Hepatocyte (in vitro differentiated cells): ENCODE measurements around the gene RTN4RL1. TPM values are rescaled to one million over a fixed set of nuclear protein-coding genes. Genes with fewer than 3 reads are reported as not detected.

ENCODE experiments used
- DNase-seq: peaks from one replicate; pipeline ENCODE4 v3.0.0-alpha.2; 2016; ENCODE audit warnings: low spot score
- H2AFZ ChIP-seq: fragments of 200-600 bp; sonication (generic); 2 replicates; pipeline ENCODE4 v1.6.0; 2016; ENCODE audit warnings: antibody characterized with exemption, mild to moderate bottlenecking
- H3K27ac ChIP-seq: fragments of 200-600 bp; sonication (generic); 2 replicates; pipeline ENCODE4 v1.5.1; 2016; ENCODE audit warnings: mild to moderate bottlenecking
- H3K27me3 ChIP-seq: fragments of 200-600 bp; sonication (generic); 2 replicates; pipeline ENCODE4 v1.6.1; 2016
- H3K36me3 ChIP-seq: fragments of 200-600 bp; sonication (generic); replicated peaks from 2 replicates; pipeline ENCODE4 v1.5.1; 2016; ENCODE audit warnings: low read depth; ENCODE audit not compliant: insufficient read depth
- H3K4me1 ChIP-seq: fragments of 200-600 bp; sonication (generic); 2 replicates; pipeline ENCODE4 v1.5.1; 2016; ENCODE audit warnings: mild to moderate bottlenecking, moderate library complexity; ENCODE audit not compliant: insufficient read depth
- H3K4me2 ChIP-seq: fragments of 200-600 bp; sonication (generic); 2 replicates; pipeline ENCODE4 v1.6.0; 2016
- H3K4me3 ChIP-seq: fragments of 200-600 bp; sonication (generic); 2 replicates; pipeline ENCODE4 v1.5.1; 2016; ENCODE audit warnings: mild to moderate bottlenecking
- H3K79me2 ChIP-seq: fragments of 200-600 bp; sonication (generic); 2 replicates; pipeline ENCODE4 v1.6.0; 2017; ENCODE audit warnings: mild to moderate bottlenecking
- H3K9me2 ChIP-seq: fragments of 200-600 bp; sonication (generic); replicated peaks from 2 replicates; pipeline ENCODE4 v1.6.0; 2017; ENCODE audit warnings: mild to moderate bottlenecking; ENCODE audit not compliant: insufficient read depth
- H3K9me3 ChIP-seq: fragments of 200-600 bp; sonication (generic); 2 replicates; pipeline ENCODE4 v1.5.1; 2016; ENCODE audit warnings: low read depth, mild to moderate bottlenecking
- H4K20me1 ChIP-seq: fragments of 200-600 bp; sonication (generic); 2 replicates; pipeline ENCODE4 v1.6.0; 2016; ENCODE audit warnings: mild to moderate bottlenecking; ENCODE audit not compliant: insufficient read depth, poor library complexity, severe bottlenecking
- EZH2 ChIP-seq: fragments of 200-600 bp; sonication (generic); IDR thresholded peaks from 2 replicates; pipeline ENCODE4 v1.6.1; 2016; ENCODE audit warnings: antibody characterized with exemption, mild to moderate bottlenecking, borderline replicate concordance
- EZH2phosphoT487 ChIP-seq: fragments of 200-600 bp; sonication (generic); IDR thresholded peaks from one replicate; pipeline ENCODE4 v1.6.1; 2018; ENCODE audit warnings: antibody characterized with exemption, mild to moderate bottlenecking, low read depth, moderate library complexity; ENCODE audit not compliant: unreplicated experiment, severe bottlenecking
- WGBS: methylation state at CpG from one replicate; pipeline ENCODE4 v1.1.6; 2016; ENCODE audit warnings: low lambda C conversion rate; ENCODE audit errors: missing lambda C conversion rate; 5-methylcytosine and 5-hydroxymethylcytosine counted together
- polyA plus RNA-seq: library from polyadenylated mRNA; unstranded; fragments of >200 nt; fragmentation: Nextera tagmentation; extraction: Ambion mirVana; gene quantifications from 2 replicates; pipeline ENCODE4 v1.2.1, GENCODE V29; 2016
- total RNA-seq: library from RNA; depleted of rRNA; stranded (reverse); fragments of >200 nt; gene quantifications from 2 replicates; pipeline ENCODE4 v1.2.3, GENCODE V29; 2014
- TF ChIP-seq, protein P1 (sequence below): fragments of 200-600 bp; sonication (generic); IDR thresholded peaks from 2 replicates; pipeline ENCODE4 v1.5.1; 2016; ENCODE audit warnings: antibody characterized with exemption, mild to moderate bottlenecking; ENCODE audit not compliant: poor library complexity

RTN4RL1 gene
- total and polyA plus RNA-seq, 2 experiments from 2014 or later: 0.53 to 1.4 TPM

DNA sequence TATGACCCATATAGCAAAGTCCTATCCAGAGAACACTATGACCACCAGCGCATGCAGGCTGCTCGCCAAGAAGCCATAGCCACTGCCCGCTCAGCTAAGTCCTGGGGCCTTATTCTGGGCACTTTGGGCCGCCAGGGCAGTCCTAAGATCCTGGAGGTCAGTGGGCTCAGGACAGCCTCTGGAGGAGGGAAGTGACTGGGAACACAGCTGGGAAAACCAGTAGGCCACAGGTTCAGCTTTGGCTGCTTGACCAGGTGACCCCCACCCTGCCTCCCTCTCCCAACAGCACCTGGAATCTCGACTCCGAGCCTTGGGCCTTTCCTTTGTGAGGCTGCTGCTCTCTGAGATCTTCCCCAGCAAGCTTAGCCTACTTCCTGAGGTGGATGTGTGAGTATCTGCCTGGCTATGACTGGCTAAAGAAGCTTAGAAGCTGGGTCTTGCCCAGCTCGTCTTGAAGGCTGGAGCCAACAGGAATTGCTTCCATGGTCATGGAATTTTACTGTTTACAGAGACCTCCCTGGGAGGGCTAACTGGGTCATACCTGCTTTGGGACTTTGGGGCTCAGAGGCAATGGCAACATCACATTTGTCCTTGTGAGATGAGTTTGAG is 15.2 kb upstream of the RTN4RL1 start:
- Histone ChIP-seq H3K79me2 (peaks cover 27% of the 10 kb centered on the region), H2AFZ (no peak overlapping the region), H3K27ac (no peak overlapping the region), H3K9me2 (no peaks in the 10 kb centered on the region), H3K4me1 (peaks cover 8% of the 10 kb centered on the region), H3K4me3 (no peak overlapping the region), H3K9me3 (no peaks in the 10 kb centered on the region), H3K4me2 (no peak overlapping the region), H3K27me3 (no peaks in the 10 kb centered on the region), H3K36me3 (no peaks in the 10 kb centered on the region), H4K20me1 (no peaks in the 10 kb centered on the region)
- DNase-seq: no peak
- 95% methylated on average over 7 of the region's 7 CpGs for WGBS
- TF ChIP-seq, protein P1, sequence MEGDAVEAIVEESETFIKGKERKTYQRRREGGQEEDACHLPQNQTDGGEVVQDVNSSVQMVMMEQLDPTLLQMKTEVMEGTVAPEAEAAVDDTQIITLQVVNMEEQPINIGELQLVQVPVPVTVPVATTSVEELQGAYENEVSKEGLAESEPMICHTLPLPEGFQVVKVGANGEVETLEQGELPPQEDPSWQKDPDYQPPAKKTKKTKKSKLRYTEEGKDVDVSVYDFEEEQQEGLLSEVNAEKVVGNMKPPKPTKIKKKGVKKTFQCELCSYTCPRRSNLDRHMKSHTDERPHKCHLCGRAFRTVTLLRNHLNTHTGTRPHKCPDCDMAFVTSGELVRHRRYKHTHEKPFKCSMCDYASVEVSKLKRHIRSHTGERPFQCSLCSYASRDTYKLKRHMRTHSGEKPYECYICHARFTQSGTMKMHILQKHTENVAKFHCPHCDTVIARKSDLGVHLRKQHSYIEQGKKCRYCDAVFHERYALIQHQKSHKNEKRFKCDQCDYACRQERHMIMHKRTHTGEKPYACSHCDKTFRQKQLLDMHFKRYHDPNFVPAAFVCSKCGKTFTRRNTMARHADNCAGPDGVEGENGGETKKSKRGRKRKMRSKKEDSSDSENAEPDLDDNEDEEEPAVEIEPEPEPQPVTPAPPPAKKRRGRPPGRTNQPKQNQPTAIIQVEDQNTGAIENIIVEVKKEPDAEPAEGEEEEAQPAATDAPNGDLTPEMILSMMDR: no peak
- TF ChIP-seq EZH2phosphoT487 (no peak), EZH2 (no peak)

DNA sequence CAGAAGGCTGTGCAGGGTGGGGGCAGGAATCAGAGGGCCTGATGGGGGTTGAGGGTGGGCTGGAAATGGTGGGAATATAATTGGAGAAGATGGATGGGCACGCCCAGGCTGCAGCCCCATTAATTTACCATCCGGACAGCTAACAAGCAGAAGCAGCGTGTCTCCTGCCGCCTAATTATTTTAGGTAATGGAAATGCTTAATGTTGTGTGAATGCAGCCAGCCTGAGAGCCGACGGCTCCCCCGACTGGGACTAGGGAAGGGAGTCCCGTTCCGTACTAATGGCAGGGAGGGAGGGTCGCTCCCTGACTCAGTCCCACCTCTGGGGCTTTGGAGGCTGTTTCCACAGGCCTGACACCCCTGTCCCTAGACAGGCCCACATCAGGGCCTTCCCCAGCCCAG is 12.0 kb upstream of the RTN4RL1 start:
- TF ChIP-seq, protein P1: no peak
- no peak for TF ChIP-seq EZH2
- no peak for TF ChIP-seq EZH2phosphoT487
- Histone ChIP-seq H3K79me2 (peaks cover 5% of the 10 kb centered on the region), H4K20me1 (no peaks in the 10 kb centered on the region), H3K9me2 (no peaks in the 10 kb centered on the region), H3K27ac (no peak overlapping the region), H3K4me3 (no peak overlapping the region), H3K27me3 (no peaks in the 10 kb centered on the region), H3K9me3 (no peaks in the 10 kb centered on the region), H3K4me1 (no peaks in the 10 kb centered on the region), H2AFZ (no peak overlapping the region), H3K36me3 (no peaks in the 10 kb centered on the region), H3K4me2 (no peak overlapping the region)
- WGBS: 98% methylated on average over 10 of the region's 10 CpGs
- no peak for DNase-seq

DNA sequence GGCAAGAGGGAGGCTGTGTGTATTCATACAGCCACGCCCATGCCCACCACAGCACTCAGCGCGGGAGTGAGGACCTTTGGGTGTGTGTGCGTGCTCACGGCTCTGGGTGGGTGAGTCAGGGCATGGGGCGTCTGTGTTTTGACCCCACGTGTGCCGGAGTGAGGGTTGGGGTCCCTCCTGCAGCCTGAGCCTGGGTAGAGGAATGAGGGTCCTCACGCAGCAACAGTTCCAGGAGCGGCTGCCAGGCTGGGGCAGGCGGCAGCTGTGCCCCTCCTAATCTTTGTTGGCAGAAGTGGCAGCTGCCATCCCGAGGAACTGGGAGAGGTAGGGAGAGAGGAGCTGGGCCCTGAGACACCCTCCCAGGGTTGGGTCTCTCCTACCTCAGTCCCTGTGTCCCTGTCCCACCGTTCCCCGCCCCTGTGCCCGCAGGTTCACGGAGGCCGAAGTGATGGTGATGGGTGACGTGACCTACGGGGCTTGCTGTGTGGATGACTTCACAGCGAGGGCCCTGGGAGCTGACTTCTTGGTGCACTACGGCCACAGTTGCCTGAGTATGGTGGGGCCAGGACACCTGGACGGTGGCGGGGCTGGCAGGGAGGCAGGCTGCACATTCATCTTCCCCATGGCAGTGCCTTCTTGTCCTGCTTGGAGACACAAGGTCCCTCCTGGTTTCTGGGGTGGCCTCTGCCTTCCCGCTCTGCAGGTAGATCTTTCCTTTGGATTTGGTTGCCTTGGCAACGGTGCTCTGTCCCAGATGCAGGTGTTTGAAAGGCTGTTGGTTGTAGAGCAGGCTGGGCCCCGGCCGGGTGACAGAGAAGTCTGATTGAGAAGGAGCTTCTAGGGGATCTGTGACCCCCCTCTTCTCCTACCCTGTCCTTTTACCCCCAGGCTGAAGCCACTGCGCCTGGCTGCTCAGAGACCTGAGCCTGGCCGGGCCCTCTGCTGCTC is 10.7 kb upstream of the RTN4RL1 start:
- no peaks in the 10 kb centered on the region for H3K9me3 ChIP-seq
- no peak overlapping the region for H2AFZ ChIP-seq
- H3K79me2 ChIP-seq: peaks cover 15% of the 10 kb centered on the region
- peaks cover 3% of the 10 kb centered on the region for H3K4me1 ChIP-seq
- no peaks in the 10 kb centered on the region for H3K36me3 ChIP-seq
- WGBS: 93% methylated on average over 26 of the region's 29 CpGs
- H3K27ac ChIP-seq: no peak overlapping the region
- no peak overlapping the region for H3K4me3 ChIP-seq
- H3K4me2 ChIP-seq: no peak overlapping the region
- no peaks in the 10 kb centered on the region for H4K20me1 ChIP-seq
- no peak for DNase-seq
- H3K27me3 ChIP-seq: no peaks in the 10 kb centered on the region
- TF ChIP-seq EZH2phosphoT487: no peak
- TF ChIP-seq EZH2: no peak
- TF ChIP-seq, protein P1: no peak
- H3K9me2 ChIP-seq: no peaks in the 10 kb centered on the region
